Transverse colon (tissue), 4 donors: ENCODE measurements around the gene DAAM1. TPM values are rescaled to one million over a fixed set of nuclear protein-coding genes. Genes with fewer than 3 reads are reported as not detected.
A peak's percentile ranks its signal among the peaks of the same experiment; 100 is the strongest.

Experiments
- DNase-seq: peaks from one replicate; pipeline ENCODE4 v3.0.0-alpha.2; 2019
- H3K27ac ChIP-seq, 4 donors: fragments of 200-600 bp; sonication (generic); 2 replicates each; pipeline ENCODE4 v1.5.1; 2016 to 2018; ENCODE audit warnings: inconsistent platforms in 4 of 4
- H3K27me3 ChIP-seq: fragments of 200-600 bp; sonication (generic); 2 replicates; pipeline ENCODE4 v1.5.1; 2017; ENCODE audit warnings: inconsistent platforms
- H3K36me3 ChIP-seq, 4 donors: fragments of 200-600 bp; sonication (generic); 2 replicates each; pipeline ENCODE4 v1.5.1; 2017 to 2019; ENCODE audit warnings: inconsistent platforms in 4 of 4
- H3K4me1 ChIP-seq, 4 donors: fragments of 200-600 bp; sonication (generic); 2 replicates each; pipeline ENCODE4 v1.5.1; 2017 to 2020; ENCODE audit warnings: inconsistent platforms in 4 of 4
- H3K4me3 ChIP-seq, 4 donors: fragments of 200-600 bp; sonication (generic); 1 replicate in 1 of 4; 2 replicates in 3 of 4; pipeline versions ENCODE4 v1.5.1 to v1.6.1; 2017 to 2019; ENCODE audit warnings: inconsistent platforms in 4 of 4
- H3K9me3 ChIP-seq, 2 donors: fragments of 200-600 bp; sonication (generic); 2 replicates each; pipeline ENCODE4 v1.5.1; 2017 to 2019; ENCODE audit warnings: inconsistent platforms in 2 of 2
- CTCF ChIP-seq, 5 experiments: fragments of 200-600 bp in 3 of 5; fragments of 450-650 bp in 2 of 5; sonication (generic) in 3 of 5; IDR thresholded peaks; 1 replicate in 2 of 5; 2 replicates in 3 of 5; pipeline ENCODE4 v1.5.1; 2016 to 2017; ENCODE audit warnings: antibody characterized with exemption in 5 of 5, inconsistent platforms in 3 of 5, mild to moderate bottlenecking in 2 of 5, moderate library complexity in 1 of 5
- EP300 ChIP-seq: sonication (generic); formaldehyde crosslinking; IDR thresholded peaks from one replicate; pipeline ENCODE4 v1.6.1; 2017; ENCODE audit warnings: antibody characterized with exemption, low read depth
- POLR2A ChIP-seq: fragments of 450-650 bp; IDR thresholded peaks from one replicate; pipeline ENCODE4 v1.6.1; 2016; ENCODE audit warnings: antibody characterized with exemption, mild to moderate bottlenecking, moderate library complexity
- POLR2AphosphoS5 ChIP-seq, 3 donors: sonication (generic); formaldehyde crosslinking; IDR thresholded peaks; one replicate each; pipeline ENCODE4 v1.6.1; 2016; ENCODE audit warnings: antibody characterized with exemption in 3 of 3
- WGBS, 2 donors: methylation state at CpG; one replicate each; pipeline ENCODE4 v1.1.5; 2018; ENCODE audit warnings: low coverage in 1 of 2; 5-methylcytosine and 5-hydroxymethylcytosine counted together
- in situ Hi-C, 4 donors: fragments of 200-750 bp; cut with MboI; loops; one replicate each; pipeline versions ENCODE4 v1.15.0 to v1.15.1; 2017; ENCODE audit warnings: low sequenced_read_pairs in 3 of 4, low pct_ligation_motif_present in 1 of 4, low pct_unique_long_range_greater_than_20kb in 1 of 4
- intact Hi-C: fragments of 100-400 bp; cut with DNase I; formaldehyde crosslinking; loops from one replicate; pipeline ENCODE4 v1.15.1; 2023; ENCODE audit warnings: low total_unique reads
- total RNA-seq, 4 donors: library from RNA; depleted of rRNA; stranded (reverse); fragments of >200 nt; gene quantifications; one replicate each; pipeline ENCODE4 v1.1.0, GENCODE V29; 2016

Gene DAAM1
- total RNA-seq, 4 donors from 2014 or later, result 23.9 to 44.5 (median 42.8) TPM

- TF ChIP-seq CTCF (IDR thresholded peaks at IDR 0.05), result no peak
- TF ChIP-seq POLR2AphosphoS5 (IDR thresholded peaks at IDR 0.05), result no peak
- no peak for TF ChIP-seq POLR2A
- no peak for TF ChIP-seq EP300
- no peak overlapping the region for H3K27ac ChIP-seq
- H3K27me3 ChIP-seq, result no peaks in the 10 kb centered on the region
- no peaks in the 10 kb centered on the region for H3K9me3 ChIP-seq
- in situ Hi-C loops, result no loop called here
- intact Hi-C loops, result no loop called here
- WGBS, 2 donors, result 88% methylated on average over 3 of the region's 3 CpGs; no CpG with 5 or more reads in 1 of the 2 donors
- H3K4me3 ChIP-seq, result no peak overlapping the region
- DNase-seq, result no peak
- no peaks in the 10 kb centered on the region for H3K36me3 ChIP-seq
- H3K4me1 ChIP-seq, result peaks cover 0 to 5% (median 2%) of the 10 kb centered on the region in 4 donors
Measured at GRCh38 chr14:59184396-59184795, 4.1 kb upstream of the DAAM1 start.

- intact Hi-C loops, result no loop called here
- no peaks in the 10 kb centered on the region for H3K36me3 ChIP-seq
Measured at GRCh38 chr14:59185676-59186075, 2.8 kb upstream of the DAAM1 start.

GRCh38 chr14:59186306-59186705 lies 2.2 kb upstream of the DAAM1 start:
- intact Hi-C loops, result no loop called here
- Histone ChIP-seq H3K36me3 (no peaks in the 10 kb centered on the region), H3K4me3 (no peak overlapping the region), H3K27me3 (no peaks in the 10 kb centered on the region), H3K4me1 (peaks cover 0 to 18% (median 14%) of the 10 kb centered on the region in 4 donors), H3K9me3 (no peaks in the 10 kb centered on the region), H3K27ac (no peak overlapping the region)
- DNase-seq, result no peak
- no peak for TF ChIP-seq EP300
- TF ChIP-seq POLR2AphosphoS5 (IDR thresholded peaks at IDR 0.05), result no peak
- TF ChIP-seq POLR2A, result no peak
- TF ChIP-seq CTCF (IDR thresholded peaks at IDR 0.05), result no peak
- in situ Hi-C loops, result no loop called here

More at GRCh38 chr14:59185676-59186075, 2.8 kb upstream of the DAAM1 start:
- in situ Hi-C loops, result no loop called here
- Histone ChIP-seq H3K4me3 (no peak overlapping the region), H3K27ac (no peak overlapping the region), H3K4me1 (peaks cover 0 to 13% (median 12%) of the 10 kb centered on the region in 4 donors), H3K9me3 (no peaks in the 10 kb centered on the region), H3K27me3 (no peaks in the 10 kb centered on the region)
- 79 to 80% methylated on average over 2 of the region's 2 CpGs for WGBS, 2 donors
- TF ChIP-seq EP300 (no peak), POLR2AphosphoS5 (IDR thresholded peaks at IDR 0.05) (no peak), CTCF (IDR thresholded peaks at IDR 0.05) (no peak), POLR2A (no peak)
- DNase-seq, result no peak

- in situ Hi-C loops (no loop called here), intact Hi-C loops (no loop called here)
- Histone ChIP-seq H3K36me3 (no peaks in the 10 kb centered on the region), H3K27me3 (no peaks in the 10 kb centered on the region), H3K9me3 (no peaks in the 10 kb centered on the region), H3K4me3 (no peak overlapping the region), H3K27ac (peak overlapping the region in 1 of 4 donors; percentile 99), H3K4me1 (peaks cover 0 to 24% (median 19%) of the 10 kb centered on the region in 4 donors)
- WGBS, 2 donors, result 42 to 53% methylated on average over 4 of the region's 4 CpGs
- TF ChIP-seq CTCF (IDR thresholded peaks at IDR 0.05), result no peak
- no peak for TF ChIP-seq EP300
- TF ChIP-seq POLR2AphosphoS5 (IDR thresholded peaks at IDR 0.05), result no peak
- no peak for TF ChIP-seq POLR2A
- no peak for DNase-seq
Measured at GRCh38 chr14:59187118-59187517, 1.3 kb upstream of the DAAM1 start.
